NCI-H146 treated with DMSO at 0.1 percent for 48 hours (cell line): ENCODE results near the gene MACO1.
"Not testable (repeated sequence)": the region's sequence is repeated elsewhere in the genome, so short reads cannot be mapped to it uniquely, and the experiment has no call there.

Experiments
- DNase-seq: peaks from one replicate; lab custom pipeline; 2025; ENCODE audit not compliant: unreplicated experiment; lab: John Stamatoyannopoulos, UW

The MACO1 gene

DNA sequence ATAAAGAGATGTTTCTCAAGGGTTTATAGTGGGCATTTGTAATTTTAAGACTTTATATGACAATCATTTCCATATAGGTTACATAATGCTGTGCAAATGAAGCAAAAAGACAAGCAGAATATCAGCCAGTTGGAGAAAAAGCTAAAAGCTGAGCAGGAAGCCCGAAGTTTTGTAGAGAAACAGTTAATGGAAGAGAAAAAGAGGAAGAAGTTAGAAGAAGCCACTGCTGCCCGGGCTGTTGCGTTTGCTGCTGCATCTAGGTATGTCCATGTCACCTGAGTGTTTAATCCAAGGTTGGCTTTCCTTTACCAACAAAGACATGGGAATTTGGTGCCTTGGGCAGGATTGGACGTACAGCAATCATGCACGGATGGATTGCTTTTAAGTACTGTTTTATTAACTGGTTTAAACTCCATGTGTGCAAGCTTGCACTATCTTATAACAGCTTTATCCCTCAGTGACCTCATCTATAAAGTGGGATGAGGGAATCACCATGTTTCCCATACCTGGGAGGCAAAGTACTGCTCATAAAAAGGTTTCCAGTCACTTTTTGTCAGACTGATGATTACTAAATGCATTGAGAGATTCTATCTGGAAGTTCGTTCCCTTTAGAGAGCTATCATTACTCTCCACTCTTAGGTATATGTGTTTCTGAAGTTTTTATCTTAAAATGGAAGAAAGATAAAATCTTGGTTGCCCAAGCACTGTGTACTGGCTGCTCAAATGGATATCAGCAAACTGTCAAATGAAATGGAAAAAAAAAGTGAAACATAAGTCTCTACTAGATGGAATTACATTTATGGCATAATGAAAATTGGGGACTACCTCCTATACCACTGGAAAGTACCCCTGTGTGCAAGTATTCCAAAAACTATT lies 55.1 kb downstream of the MACO1 start:
- DNase-seq: no peak

DNA sequence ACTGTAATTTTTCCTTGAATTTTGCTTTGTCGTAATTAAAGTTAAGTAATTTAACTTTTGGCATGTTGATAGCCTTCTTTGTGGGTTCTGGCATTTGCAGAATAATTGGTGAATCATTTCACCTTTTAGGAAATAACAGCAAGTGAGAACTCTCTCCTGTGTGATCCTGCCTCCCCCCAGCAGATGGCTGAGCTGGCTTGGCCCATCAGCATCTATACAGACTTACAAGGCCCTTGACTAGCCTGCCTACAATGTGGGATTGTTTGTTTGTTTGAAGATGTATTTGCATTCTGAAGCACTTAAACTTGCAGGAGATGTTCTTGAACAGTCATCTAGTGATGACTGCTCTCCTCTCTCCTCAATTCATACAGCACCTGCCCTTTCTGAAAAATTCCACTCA lies 55.9 kb downstream of the MACO1 start:
- no peak for DNase-seq

DNA sequence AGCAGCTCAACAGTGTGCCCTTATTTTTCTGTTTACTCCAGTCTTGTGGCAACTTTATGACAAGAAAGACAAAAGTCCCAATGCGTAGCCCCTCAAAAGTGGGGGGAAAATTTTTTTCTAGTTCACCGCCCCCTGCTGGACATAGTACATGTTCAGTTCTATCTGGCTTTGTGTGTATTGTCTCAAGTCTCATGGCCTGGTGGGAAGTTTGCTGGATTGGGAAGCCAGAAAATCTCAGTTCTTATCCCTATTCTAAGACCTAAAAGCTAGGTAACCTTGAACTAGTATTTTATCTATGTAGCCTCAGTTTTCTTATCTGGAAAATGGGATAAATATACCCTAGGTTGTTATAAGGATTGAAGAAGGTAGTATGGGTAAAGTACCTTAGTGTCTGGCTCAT lies 56.9 kb downstream of the MACO1 start:
- DNase-seq: no peak

DNA sequence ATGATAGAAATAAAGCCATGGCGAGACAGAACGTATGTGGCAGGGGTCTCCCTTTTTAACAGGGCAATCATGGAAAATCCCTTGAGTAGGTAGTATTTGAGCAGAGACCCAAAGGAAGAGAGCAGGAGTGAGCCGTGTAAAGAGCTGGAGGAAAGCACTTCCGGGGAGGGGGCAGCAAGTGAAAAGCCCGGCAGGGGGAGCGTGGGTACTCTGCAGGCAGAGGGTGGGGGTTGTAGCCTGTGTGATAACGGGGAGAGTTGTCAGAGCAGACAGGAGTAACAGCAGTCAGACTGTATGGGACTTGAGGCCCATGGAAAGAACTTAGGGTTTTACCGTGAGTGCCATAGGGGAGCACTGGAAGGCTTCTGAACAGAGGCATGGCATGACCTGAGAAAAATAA lies 61.6 kb downstream of the MACO1 start:
- DNase-seq: no peak

DNA sequence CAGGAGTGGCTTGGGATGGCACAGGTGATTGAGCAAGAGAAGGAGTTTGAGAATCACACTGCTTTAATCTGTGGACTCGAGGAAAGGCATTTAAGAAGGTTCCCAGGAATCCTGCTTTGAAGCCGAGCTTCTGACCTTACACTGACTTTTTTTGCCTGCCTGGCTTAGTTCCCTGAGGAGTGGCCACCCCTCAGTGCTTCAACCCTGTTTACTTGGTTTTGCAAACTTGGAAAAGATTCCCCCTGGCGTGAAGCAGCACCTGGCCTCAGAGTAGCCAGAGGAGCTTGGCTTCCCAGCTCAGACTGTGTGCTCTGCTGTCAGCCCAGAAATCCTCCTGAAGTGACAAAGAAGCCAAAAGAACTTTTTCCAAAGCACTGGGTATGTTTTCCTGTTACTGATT lies 64.3 kb downstream of the MACO1 start:
- DNase-seq: no peak

DNA sequence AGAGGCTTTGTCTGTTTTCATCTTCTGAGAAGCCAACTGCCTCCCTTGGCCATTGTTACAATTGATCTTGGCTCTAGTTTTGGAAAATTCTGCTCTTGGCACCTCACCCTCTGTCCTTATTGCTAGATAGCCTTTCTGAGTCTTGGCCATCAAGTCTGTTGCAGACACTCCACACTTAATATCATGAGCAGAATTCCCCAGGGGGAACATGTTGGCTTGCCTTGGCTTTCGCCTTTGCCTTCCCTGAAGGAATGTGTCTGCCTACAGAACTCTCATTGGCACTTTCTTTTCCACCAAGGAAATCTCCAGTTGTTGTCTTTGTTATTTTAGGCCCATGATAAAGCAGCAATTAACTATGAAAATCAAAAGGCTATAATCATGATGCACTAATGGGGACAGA lies 70.0 kb downstream of the MACO1 start:
- DNase-seq: no peak

DNA sequence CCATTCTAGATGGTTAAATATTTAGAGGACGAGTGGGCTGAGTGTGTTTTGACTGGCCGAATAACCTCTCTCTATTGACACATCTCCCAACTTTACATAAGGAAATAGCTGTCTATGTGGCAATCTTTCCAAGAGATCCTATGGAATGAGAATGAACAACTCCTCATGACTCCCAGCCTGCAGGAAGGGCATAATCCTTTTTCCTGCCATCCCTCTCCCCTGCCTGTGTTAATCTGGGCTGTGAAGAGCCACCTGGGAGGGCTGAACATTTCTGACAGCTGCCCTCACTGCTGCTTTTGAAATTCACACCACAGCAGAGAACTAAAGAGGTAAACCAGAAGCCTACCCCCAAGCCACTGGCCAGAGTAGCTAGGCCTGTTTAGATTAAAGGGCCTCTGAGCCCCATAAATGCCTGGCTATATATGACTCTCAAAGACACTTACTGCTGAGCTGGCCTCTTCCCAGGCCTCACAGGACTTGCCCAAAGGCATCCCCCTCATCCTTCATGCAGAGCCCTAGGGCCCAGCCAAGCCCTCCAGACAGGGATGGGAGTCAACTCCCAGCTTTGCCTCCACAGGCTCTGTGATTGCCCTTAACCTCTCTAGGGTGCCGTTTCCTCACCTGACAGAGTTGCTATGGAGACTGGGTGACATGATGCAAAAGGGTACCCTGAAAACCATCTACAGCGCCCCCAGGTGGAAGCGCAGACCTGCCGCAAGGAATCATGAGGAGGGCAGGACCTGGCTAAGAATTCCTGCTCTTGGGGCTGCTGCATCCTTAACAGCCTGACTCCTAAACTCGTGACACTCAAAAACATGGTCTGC lies 70.8 kb downstream of the MACO1 start:
- no peak for DNase-seq

DNA sequence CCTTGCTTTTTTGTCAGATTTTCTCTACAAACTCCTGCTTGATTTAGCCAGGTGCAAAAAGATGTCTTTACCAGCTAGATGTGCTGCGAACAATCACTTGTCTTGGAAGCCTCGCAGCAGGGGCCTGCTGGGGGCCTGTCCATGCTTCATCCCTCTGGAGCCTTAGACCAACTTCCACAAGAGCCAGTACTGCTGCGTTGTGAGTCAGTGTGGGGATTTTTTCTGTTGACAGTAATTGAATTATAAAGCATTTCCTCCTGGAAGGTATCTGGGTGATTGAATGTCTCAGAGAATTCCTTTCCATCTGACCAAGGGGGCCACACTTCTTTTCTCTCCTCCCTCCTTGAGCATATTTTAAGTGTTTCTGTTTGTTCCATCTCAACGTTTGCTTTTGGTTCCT lies 72.3 kb downstream of the MACO1 start:
- no peak for DNase-seq

DNA sequence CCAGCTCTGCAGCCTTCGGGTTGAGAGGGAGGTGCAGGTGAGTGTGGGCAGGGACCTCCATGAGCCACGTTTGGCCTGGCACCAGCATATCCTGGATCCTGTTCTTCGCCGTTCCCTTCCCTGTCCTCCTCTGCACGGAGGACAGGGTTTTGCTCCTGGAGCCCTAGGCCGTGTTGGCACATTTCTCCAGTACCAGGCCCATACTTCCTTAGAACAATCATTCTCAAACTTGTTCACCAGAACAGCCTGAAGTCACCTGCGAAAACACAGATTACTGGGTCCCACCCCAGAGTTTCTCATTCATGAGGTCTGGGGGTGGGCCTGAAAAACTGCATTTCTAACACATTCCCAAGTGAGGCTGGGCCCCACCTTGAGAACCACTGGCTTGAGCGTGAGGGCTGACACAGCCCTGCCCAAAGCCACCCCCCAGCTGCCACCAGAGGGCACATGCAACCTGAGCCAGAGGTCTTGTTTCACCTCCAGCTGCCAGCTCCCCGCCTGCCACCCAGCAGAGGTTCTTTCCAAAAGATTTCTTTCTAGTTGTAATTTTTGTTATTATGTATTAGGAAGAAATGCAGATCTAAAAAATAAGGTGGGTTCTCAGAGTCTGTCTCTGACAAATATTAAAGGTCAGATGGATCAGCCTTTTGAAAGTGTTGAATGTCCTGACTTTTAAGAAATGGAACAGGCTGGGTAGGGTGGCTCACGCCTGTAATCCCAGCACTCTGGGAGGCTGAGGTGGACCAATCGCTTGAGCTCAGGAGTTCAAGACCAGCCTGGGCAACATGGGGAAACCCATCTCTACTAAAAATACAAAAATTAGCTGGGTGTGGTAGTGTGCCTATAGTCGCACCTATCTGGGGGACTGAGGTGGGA lies 73.1 kb downstream of the MACO1 start:
- no peak for DNase-seq

DNA sequence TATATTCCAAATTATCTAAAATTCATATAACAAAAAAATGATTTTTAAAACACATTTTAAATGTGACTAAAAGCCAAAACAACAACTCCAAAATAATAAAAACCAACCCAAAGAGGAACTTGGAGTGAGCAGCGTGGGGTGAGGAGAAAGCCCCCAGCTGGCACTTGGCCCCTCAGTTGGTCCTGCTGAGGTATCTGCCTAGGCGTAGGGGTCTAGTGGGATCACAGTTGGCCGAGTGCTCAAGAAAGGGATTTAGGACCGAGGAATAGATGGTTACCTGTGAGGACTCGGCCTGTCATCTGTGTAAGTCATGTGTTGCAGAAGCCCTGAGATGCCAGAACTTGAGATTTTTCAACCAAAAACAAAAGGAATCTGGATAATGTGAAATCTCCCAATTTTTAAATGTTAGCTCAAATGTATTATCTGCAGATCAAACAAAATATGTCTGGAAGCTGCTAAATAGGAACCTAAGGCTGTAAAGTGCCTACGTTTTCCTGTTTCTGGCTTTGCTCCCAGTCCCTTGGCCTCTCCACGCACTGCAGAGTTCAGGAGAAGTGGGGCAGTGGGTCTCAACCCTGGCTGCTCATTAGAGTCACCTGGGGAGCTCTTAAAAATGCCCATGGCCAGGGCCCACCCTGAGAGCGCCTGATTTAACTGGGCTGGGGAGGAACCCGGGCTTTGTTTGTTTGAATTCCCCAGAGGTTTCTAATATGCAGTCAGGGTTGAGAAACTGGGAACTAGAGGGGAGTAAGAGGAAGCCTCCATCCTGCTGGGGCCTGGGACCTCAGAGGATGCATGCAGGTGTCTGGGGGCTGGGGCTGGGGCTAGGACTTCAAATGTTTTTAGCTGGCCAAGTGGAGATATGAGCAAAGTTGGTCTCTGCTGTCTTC lies 74.3 kb downstream of the MACO1 start:
- no peak for DNase-seq

DNA sequence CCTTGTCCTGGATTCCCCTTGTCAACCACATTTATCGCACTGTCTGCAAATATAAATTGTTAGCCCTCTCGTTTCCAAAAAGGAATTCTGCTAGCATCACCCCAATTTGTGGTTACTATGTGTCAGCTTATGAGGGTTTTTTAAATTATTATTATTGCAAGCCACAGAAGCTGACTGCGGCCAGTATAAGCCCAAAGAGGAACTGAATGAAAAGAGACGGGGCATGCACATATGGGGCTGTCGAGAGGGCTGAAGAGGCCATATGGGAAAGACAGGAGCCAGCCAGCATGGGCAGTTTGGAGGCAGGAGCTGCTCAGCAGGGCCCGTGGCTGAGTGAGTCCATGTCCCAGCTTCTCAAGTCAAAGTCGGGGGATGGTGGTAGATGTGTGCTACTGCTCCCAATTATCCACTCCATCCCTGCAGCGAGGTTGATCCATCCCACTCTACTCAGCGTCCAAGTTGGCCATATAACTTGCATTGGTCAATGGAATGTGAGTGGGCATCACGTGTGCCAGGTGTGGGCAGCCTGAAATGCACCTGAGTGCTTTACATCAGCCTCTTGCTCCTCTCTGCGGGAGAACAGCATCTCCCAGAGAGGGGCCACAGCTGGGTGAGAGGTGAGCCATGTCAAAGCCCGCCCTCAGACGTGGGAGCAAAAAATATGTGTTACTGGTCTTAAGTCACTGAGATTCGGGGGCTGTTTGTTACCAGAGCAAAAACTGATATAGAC lies 75.1 kb downstream of the MACO1 start:
- DNase-seq: no peak

DNA sequence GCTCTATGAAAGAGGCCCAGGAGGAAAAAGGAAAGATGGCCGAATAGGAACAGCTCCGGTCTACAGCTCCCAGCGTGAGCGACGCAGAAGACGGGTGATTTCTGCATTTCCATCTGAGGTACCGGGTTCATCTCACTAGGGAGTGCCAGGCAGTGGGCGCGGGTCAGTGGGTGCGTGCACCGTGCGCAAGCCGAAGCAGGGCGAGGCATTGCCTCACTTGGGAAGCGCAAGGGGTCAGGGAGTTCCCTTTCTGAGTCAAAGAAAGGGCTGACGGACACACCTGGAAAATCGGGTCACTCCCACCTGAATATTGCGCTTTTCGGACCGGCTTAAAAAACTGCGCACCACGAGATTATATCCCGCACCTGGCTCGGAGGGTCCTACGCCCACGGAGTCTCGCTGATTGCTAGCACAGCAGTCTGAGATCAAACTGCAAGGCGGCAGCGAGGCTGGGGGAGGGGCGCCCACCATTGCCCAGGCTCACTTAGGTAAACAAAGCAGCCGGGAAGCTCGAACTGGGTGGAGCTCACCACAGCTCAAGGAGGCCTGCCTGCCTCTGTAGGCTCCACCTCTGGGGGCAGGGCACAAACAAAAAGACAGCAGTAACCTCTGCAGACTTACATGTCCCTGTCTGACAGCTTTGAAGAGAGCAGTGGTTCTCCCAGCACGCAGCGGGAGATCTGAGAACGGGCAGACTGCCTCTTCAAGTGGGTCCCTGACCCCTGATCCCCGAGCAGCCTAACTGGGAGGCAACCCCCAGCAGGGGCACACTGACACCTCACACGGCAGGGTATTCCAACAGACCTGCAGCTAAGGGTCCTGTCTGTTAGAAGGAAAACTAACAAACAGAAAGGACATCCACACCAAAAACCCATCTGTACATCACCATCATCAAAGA lies 76.1 kb downstream of the MACO1 start:
- not testable (repeated sequence) for DNase-seq

DNA sequence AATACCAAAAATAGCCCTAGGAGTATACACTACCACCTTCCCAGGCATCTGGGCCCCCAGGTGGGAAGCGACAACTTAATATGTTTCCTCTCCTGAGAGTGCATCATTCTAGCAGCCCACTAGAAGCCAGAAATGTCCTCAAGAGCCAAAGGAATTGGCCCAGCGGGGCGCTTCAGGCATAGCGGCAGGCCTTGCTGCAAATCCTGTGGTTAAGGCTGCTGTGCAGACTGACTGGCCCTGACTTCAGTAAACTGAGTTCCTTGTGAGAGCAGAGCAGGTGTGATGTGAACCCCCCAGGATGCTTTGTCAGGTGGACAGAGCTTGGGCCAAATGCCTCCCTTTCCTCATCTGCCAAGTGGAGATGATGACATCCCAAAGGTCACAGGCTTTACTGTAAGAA lies 83.0 kb downstream of the MACO1 start:
- DNase-seq: no peak

DNA sequence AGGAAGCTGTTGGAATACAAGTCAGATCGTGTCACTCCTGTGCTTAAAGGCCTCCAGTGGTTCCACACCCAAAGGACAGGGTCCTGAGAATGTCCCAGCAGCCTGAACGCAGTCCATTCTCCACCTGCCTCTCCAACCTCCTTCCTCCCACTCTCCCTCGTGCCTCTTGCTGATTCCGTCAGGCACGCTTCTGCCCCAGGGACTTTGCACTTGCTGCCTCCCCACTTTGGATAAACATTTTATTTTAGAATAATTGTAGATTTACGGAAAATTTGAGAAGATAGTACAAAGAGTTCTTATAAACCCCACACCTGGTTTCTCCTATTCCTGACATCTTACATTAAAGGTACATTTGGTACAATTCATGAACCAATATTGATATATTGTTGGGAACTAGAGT lies 84.3 kb downstream of the MACO1 start:
- DNase-seq: no peak

DNA sequence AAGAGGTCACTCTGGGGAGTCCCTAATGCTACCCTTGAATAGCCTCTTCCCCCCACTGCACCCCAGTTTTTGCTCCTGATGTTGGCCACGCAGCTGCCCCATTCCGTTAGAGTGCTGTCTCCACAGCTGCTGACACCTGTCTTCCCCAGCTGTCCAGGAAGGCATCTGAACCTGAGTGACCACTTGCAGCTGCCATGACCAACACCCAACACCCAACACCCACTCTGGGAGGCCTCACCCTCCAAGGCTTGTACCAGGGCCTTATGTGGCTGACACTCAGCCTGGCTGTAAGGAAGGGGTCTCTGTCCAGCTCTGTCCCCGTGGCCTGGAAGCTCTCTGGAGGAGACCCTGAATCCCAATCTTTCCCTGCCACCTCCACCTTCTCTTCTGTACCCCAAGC lies 86.0 kb downstream of the MACO1 start:
- no peak for DNase-seq

DNA sequence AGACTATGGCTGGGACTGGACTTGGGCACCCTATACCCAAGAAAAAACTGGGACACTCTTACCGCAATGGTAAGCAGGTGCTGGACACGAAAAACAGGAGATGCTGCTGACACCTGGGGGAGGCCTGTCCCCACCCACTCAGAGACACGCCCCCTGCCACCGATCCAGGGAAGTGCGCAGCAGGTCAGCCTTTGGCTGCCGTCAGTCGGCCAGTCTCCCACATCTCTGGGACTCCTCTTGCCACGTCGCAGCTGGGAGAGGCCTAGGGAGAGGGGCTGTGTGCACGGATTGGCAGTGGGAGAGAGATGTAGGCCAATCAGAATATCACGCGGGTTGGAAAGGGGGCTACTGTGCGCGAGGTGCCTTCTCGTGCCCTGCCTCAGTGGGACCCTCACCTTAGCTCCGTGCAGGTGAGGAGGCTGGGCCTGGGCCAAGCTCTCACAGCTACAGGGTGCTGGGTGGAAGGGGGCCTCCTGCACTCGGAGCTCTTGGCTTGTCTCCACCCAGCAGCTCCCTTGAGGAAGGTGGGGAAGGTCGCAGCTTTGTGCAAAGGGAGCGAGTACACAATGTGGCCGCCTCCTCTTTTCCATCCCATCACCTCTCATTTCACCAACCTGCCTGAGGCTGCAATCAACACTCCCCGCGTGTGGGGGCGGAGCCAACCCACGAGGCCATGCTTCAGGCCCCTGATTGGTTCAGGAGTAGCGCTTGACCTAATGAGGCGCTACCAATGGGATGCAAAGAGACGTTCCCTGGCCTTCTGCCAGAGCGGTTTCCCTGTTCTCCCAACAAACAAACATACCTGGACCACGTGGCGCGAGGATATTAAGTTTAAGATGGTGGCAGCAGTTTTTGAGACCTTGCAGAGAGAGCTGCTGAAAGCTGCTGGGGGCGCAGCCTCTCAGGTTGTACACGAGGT lies 87.0 kb downstream of the MACO1 start:
- no peak for DNase-seq

DNA sequence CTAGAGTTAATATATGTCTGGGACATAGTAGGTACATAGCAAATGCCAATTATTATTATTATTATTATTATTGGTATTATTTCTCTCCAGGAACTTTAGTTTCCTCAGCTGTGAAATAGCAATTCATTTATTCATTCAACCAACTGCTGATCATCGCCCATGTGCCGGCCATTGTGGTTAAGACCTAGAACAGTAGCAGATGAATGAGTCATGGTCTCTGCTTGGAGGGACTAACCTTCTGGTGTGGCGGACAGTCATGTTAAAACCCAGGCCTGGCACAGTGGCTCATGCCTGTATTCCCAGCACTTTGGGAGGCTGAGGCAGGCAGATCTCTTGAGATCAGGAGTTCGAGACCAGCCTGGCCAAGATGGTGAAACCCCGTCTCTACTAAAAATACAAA lies 88.9 kb downstream of the MACO1 start:
- DNase-seq: no peak
